GM21423 (cell line): ENCODE data around the gene FJX1.
A peak's percentile ranks its signal among the peaks of the same experiment; 100 is the strongest.
"Not testable (repeated sequence)": the region's sequence is repeated elsewhere in the genome, so short reads cannot be mapped to it uniquely, and the experiment has no call there.

Experiments
- ATAC-seq: cut with Tn5 transposase; IDR thresholded peaks from one replicate; pipeline ENCODE4 v1.9.1; 2021; ENCODE audit warnings: mild to moderate bottlenecking, moderate library complexity; ENCODE audit not compliant: unreplicated experiment

The FJX1 gene

DNA sequence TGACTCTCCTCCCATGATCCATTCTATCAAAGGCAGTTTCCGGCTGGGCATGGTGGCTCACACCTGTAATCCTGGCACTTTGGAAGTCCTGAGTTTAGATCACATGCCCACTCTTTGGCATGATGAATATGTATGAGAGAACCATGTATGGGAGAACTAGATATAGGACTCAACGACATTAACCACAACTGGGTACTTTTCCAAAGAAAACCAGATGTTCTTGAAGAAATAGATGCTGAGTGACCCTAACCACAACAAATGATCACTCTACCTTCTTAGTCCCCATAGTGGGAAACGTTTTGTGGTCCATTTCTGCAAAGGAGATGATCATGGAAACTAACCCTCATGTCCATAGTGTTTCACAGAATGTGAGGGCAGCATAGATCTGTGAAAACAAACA lies 13.6 kb downstream of the FJX1 start:
- no peak for ATAC-seq

DNA sequence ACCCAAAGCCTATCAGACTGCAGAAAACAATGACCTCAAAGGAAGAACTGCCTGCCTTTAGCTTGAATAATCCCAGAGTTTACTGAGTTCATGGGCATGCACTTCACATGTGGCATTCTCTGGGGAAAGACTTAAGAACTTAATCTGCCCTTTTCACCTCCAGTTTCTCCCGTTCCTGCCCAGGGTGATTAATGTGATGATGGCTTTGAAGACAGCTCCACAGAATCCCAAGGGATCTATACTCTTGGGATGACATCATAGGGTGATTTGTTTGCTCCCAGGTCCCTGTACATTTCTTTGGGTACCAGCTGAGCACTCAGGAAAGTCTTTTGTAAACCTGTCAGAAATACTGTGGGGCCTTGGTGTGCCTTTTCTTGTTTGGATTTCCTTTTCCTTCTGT lies 14.0 kb downstream of the FJX1 start:
- no peak for ATAC-seq

DNA sequence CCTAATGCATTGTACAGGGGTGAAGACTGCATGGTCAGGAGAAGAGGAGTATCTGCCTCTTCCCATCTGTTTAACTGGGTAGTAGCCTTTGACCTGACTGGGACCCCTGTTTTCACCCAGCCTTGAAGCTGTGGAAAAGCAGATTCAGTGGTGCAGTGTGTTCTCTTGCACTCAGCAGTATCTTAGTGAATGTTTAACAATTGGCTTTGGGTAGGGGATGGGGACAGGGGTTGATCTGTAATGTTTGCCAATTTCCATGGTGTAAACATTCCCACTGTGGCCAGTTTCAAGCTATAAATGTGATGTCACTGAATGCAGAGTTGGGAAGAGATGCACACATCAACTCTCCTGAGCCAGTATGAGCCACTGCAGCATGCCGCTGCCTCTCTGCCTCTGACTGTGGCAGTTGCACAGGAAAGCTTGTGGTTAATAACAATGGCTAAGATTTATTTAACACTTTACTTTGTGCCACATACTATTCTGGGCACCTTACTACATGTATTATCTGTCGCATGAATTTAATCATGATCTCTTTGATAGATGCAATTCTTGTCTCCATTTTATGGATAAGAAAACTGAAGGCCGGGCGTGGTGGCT lies 15.7 kb downstream of the FJX1 start:
- ATAC-seq: no peak

DNA sequence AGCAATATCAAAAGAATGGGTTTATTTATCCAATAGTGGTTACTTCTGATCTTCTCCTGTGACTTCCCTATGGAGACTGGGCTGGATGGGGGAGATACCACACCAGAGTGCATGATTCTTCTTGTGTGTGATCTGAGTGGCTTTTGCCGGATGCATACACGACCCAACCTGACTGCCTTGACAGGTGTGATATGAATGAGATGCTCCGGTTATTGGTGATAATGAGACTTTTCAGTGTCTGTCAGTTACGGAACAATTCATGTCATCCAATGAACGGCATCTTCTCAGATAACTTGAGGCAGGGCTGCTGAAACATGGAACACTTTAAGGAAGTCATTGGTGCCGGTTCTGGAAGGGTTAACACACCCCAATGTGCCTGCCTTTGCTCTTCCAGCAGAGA lies 17.7 kb downstream of the FJX1 start:
- ATAC-seq: no peak

DNA sequence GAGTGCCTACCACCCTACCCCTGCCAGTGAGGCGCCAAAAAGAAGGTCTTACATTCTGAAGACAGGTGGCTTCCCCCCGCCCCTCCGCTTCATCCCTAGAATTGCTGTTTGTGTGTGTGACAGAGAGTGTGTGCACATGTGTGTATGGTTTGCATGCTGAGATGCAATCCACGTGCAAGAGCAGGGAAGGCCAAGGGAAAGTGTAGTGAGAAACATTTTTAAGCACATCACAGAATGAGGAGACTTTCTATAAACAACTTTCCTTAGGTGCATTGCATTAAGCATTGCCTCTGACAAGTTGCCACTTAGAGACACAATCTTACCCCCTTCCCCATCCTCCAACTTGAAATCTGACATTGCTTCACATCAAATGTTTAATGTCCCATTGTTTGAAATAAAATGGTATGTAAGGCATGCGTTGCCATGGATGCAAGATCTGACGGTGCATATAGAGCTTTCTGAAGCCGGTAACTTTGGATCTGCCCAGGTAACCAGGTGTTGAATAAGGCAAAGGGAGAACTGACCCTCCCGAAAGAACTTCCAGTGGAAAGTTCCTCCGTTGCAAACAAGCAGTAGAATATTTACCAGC lies 21.4 kb downstream of the FJX1 start:
- no peak for ATAC-seq

DNA sequence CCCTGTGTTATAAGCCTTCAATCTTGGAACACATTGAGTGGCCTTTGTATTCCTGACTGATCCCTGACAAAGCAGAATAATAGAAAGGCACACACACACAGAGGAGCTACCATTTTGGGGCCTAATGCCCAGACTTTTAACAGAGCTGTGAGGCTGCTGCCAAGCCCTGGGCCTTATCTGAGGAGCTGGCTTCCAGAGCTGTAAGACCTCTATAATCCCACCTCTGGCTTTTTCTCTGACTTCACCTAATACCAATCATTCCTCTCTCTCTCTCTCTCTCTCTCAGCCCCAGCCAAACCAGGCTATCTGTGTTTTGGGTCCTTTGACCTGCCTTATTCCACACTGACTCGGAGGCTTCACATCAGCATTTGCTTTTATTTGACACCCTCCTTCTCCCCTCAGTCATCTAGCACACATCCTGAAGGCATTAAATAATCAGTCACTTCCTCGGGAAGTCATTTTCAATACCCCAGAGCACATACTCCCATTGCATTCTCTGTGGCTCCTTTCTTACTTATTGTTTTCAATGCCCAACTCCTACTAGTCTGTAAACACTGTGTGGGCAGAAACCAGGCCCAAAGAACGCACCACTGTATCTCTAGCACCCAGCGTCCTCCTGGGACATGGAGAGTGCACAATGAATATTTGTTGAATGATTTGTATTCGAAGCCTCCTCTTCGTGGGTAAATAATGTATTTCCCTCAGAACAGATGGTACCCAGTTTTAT lies 23.1 kb downstream of the FJX1 start:
- ATAC-seq: no peak

DNA sequence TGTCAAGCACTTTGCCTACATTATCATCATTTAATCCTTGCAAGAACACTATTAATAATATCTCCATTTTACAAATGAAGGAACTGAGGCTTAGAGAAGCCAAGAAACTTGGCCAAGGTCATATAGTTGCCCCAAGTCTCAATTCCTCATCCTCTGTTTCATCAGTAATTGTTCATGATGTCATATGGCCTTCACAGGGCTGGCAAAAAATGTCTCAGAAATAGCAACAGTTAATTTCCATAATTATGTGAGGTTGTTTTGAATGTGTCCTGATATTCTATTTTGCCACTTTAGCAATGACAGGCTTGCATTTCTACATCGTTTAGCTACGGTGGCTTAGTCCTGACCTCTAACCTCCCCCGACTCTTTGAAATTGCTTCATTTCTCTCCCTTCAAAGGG lies 23.7 kb downstream of the FJX1 start:
- ATAC-seq: no peak

DNA sequence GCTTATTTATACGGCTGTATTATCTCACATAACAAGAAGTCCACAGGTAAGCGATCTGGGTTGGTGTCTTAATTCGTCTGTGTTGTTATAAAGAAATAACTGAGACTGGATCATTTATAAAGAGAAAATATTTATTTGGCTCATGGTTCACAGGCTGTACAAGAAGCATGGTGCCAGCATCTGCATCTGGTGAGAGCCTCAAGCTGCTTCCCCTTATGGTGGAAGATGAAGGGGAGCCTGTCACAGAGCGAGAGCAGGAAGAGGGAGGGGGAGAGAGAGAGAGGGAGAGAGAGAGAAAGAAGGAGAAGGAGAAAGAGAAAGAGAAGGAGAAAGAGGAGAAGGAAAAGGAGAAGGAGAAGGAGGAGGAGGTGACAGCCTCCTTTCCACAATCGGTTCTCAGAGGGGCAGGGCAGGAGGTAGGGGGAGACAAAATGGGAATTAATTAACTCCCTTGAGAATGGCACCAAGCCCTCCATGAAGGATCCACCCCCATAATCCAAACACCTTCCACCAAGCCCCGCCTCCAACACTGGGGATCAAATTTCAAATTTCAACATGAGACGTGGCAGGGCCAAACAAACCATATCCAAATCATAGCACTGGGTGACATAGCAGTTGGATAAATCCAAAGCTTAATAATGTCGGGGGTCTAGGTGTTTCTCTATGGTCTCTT lies 29.3 kb downstream of the FJX1 start:
- no peak for ATAC-seq

DNA sequence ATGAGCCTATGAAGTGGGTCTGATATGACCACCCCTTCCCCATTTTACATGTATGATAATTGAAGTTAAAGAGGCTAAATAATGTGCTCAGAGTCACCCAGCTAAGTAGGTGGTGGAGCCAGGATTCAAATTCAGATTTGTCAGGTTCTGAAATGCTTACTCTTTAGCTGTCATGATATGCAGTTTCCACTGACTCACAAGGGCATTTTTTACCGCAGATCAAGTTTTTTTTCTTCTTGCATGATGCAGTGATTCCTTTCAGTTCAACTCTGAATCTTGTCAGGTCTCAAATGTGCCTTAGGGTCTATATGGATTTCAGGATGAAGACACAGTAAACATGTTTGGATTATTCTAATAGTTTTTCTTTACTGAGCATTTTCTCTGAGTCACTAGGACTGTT lies 31.7 kb downstream of the FJX1 start:
- ATAC-seq: no peak

DNA sequence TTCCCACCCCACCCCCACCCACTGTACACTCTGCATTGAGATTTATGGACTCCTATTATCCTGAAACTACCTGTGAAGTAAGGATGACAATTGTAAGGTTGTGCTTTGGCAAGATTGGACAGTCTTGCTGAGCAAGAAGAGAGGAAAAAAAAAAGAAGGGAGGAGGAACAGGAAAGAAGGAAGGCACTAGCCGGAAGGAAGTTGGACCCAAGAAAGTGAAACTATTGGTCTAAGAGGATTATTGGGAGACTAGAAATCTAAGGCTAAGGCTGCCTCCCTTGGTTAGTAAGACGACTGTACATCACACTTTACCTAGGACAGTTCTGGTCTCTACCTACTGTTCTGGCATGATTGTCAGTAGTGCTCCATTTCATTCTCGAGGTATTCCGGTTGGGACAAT lies 32.2 kb downstream of the FJX1 start:
- ATAC-seq: no peak

DNA sequence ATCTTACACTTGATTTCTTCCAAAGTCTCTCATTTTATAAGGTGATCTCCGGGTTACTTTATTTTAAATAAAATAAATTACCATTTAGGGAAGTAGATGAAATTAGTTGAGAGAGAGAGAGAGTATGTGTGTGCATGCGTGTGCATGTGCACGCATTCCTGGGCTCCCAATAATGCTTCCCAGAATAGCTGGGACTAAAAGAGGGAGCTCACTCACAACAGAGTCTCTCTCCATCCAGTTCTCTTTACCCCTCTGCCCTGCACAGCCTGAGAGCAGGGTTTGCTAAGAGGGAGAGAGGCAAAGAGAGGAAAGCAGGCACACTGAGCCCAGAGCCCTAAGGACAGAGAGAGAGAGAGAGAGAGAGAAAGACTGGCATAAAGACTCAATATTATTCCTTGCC lies 33.0 kb downstream of the FJX1 start:
- no peak for ATAC-seq

DNA sequence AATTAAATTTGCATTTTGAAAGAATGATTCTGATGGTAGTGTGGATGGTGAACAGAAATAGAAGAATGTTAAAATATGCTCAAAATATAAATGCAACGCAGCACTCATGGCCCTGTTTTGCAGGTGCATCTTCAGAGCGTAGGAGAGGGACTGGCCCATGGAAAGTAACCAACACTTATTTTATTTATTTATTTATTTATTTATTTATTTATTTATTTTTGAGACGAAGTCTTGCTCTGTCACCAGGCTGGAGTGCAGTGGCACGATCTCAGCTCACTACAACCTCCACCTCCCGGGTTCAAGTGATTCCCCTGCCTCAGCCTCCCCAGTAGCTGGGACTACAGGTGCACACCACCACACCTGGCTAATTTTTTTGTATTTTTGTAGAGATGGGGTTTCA lies 34.5 kb downstream of the FJX1 start:
- not testable (repeated sequence) for ATAC-seq

DNA sequence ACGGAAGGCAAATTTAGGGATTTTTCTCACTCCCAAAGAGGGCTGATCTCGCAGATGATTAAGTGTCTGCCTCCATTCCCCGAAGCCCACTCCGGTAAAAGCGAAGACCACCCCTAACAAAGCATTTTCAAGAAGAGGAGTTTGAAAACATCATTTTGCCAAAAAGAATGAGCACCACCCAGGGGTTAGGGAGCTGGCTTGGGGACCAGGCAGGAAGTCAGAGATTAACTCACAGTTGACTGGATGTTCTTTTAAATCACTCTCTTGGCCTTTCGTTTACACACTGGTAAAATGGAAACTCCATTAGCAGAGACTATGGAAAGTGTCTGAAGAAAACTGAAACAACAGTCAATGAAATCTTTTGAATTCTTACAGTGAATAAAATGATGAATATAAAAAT lies 36.5 kb downstream of the FJX1 start:
- ATAC-seq: no peak

DNA sequence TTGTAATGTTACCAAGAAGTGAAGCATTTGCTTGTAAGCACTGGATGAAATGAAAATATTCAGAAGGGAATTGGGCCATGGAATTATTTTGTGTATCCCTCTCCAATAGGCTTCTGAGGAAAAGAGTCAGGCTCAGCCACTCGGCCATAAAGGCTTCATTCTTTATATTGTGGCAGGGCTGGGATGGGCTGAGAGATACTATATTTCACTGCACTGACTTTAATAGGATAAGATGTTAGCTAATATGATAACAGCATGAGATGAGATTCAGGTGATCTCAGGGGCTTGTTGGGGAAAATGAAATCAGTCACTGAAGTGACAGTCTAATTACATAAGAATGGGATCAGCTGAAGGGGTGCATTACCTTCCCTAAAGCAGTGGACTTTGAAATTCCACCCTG lies 37.0 kb downstream of the FJX1 start:
- ATAC-seq: no peak

DNA sequence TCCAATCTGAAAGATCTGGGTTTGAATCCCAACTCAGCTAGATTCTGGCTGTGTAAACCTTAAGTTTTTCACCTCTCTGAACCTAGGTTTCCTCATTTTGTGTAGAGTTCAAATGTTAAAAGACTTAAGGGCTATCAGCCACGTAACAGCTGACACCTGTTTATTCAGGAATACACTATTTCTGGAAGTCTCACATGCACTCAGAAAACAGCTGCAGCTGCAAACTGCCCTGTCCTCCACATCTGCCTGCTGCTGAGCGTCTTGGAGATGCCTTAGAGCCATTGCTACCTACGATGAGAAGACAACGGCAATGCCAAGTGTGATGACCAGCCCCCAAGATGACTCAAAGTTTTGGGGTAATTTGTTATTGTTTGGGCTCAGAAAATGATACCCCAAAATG lies 37.6 kb downstream of the FJX1 start:
- ATAC-seq: no peak

DNA sequence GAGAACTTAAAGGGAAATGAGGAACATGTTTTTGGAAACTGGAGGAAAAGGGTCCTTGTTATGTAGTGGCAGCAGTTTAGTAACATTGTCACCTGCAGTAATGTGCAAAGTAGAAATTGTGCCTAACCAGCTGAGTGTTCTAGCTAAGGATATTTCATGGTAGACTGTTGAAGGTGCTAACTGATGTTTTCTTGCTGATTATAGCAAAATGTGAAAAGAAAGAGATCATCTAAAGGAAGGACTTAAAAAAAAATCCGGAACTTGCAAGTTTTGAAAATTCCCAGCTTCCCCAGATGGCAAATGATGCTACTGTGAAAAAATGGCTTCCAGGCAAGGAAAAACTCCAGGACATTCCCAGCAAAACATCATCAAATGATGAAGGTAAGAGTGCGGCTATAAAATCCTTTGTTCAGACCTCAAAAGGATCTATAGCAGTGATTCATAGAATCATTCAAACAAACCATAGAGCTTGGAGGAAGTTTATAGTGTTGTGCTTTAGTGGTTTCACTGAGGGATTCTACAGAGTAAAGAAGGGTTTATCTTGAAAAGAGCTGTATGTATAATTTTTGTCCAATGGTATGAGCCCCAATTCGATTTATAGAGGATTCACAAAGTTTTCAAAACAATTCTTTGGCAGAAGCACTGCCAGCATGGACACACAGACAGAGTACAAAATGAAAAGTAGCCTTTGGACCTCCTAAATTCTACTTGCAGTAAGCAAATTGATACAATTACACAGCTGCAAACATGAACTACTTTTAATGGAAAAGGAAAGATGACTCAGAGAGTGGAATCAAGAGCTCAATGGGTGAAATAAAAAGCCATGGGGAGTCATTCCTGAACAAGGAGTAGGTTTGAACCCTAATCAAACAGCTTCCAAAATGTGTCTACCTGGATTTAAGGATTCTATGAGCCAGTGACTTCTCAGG lies 40.0 kb downstream of the FJX1 start:
- no peak for ATAC-seq

DNA sequence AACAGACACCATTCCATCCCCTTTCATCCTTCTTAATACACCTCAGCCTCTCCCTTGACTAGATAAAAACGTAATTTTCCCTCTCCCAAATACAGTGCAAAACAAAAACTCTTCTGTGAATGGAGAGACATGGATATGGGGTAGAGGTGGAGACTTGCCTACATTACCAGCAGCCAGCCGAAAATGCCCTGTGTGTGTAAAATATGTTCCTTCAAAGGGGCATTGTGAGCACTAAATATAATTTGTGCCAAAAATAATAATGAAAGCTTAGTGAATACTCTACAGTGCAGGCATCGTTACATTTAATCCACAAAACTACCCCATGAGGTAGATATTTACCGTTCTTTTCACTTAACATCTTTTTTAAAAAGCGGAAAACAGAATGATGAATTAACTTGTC lies 43.3 kb downstream of the FJX1 start:
- ATAC-seq: no peak

DNA sequence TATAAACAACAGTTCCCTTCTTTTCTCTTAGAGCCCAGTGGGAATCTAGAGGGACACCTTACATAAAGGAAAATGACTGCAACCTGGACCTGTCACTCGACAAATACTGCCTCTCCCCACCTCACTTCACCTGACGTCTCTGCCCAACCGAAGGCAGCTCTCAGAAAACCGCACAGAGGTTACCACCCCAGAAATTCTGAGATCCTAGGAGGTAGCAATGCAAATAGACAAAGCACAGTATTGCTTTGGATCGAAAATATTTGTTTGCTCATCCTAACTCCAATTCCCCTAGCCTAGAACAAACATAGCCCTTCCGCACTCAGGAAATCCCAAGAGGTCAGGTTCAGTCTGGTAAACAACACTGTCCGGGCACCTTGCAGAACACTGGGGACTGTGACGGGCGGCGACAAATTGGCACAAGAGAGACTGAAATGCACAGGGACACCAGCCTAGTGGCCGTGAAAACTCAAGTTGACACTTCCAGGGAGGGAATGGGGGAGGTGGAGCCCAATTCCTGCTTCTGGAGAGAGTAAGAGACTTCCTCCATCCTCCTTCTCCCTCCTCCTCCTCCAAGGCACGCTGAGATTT lies 43.9 kb downstream of the FJX1 start:
- peak; percentile 43 for ATAC-seq

DNA sequence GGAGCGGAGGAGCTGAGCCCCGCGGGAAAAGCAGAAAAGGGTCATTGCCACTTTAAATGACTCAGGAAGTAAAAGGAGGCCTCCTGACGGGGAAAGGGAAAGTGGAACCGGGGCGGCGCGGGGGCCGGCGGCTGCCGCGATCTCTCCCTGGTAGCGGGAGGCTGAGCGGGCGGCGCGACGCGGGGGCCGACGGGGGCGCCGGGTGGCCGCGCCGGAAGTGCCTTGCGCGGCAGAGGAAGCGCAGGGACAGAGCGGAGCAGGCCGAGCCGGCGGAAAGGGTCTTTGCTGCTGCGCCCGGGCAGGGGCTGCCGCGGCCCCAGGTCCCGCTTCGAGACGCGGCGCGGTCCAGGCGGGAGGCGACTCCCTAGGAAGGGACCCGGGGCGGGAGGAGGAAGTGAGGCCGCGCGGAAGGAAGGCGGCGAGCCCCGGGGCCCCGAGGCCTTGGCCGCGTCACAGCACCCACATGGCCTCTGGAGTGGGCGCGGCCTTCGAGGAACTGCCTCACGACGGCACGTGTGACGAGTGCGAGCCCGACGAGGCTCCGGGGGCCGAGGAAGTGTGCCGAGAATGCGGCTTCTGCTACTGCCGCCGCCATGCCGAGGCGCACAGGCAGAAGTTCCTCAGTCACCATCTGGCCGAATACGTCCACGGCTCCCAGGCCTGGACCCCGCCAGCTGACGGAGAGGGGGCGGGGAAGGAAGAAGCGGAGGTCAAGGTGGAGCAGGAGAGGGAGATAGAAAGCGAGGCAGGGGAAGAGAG lies 44.6 kb downstream of the FJX1 start, which contains the start of gene TRIM44:
Gene TRIM44, plus strand, starts transcription at position 127 of the 759 bp plus-strand sequence. Its CDS starts 337 bp downstream, at position 464.
- ATAC-seq: peak; percentile 90

DNA sequence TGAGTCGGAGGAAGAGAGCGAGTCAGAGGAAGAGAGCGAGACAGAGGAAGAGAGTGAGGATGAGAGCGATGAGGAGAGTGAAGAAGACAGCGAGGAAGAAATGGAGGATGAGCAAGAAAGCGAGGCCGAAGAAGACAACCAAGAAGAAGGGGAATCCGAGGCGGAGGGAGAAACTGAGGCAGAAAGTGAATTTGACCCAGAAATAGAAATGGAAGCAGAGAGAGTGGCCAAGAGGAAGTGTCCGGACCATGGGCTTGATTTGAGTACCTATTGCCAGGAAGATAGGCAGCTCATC lies 45.1 kb downstream of the FJX1 start:
- ATAC-seq: no peak
